GM10248 (cell line): ENCODE measurements around the gene EFNA4.

Experiments used
- CTCF ChIA-PET: fragments of 300-600 bp; sonication (Branson Sonifier 250); formaldehyde crosslinking; extraction: SDS; loops from one replicate; lab custom pipeline; 2021; ENCODE audit warnings: antibody characterized with exemption; lab: Yijun Ruan, JAX
- POLR2A ChIA-PET: fragments of 350-650 bp; sonication (Branson Sonifier 250); formaldehyde crosslinking; extraction: SDS; loops from one replicate; lab custom pipeline; 2020; ENCODE audit warnings: antibody characterized with exemption; lab: Yijun Ruan, JAX
- DNase-seq: peaks from one replicate; pipeline ENCODE4 v3.0.0; 2012; ENCODE audit errors: extremely low spot score
- CTCF ChIP-seq: IDR thresholded peaks from 2 replicates; pipeline ENCODE4 v1.5.1; 2012; ENCODE audit warnings: mild to moderate bottlenecking, low read depth; ENCODE audit errors: extremely low read depth, missing control alignments, control extremely low read depth

The EFNA4 gene

GRCh38 chr1:155017946-155018316 lies 45.6 kb upstream of the EFNA4 start:
- ChIA-PET POLR2A (interaction anchor here (0.6 kb wide), 1 partner anchor 81 kb away, joined by 3 read pairs; the partner anchor contains the start of gene PMVK), CTCF (interaction anchor here (0.6 to 13.5 kb wide), 48 partner anchors 9 to 538 kb away, joined by 3 to 175 read pairs (median 5); partner anchors contain the start of genes ADAM15, DCST1, DCST2 and FLAD1)
- peak; percentile 57 for DNase-seq

GRCh38 chr1:155018617-155019348 lies 44.8 kb upstream of the EFNA4 start:
- no peak for DNase-seq
- ChIA-PET POLR2A (interaction anchor here (0.5 kb wide), 1 partner anchor 1519 kb away, joined by 4 read pairs; no protein-coding TSS in a partner anchor), CTCF (interaction anchor here (1.0 to 13.5 kb wide), 20 partner anchors 8 to 459 kb away, joined by 3 to 175 read pairs (median 8); partner anchors contain the start of genes ADAM15, FLAD1, LENEP and PBXIP1)
- TF ChIP-seq CTCF: no peak

More at GRCh38 chr1:155017946-155018316, 45.6 kb upstream of the EFNA4 start:
- TF ChIP-seq CTCF: no peak

GRCh38 chr1:155019377-155020245 lies 43.9 kb upstream of the EFNA4 start:
- ChIA-PET CTCF (interaction anchor here (0.7 to 13.5 kb wide), 18 partner anchors 10 to 473 kb away, joined by 3 to 175 read pairs (median 4); partner anchors contain the start of genes ADAM15, LENEP and ZBTB7B), POLR2A (no interaction called here)
- no peak for DNase-seq
- TF ChIP-seq CTCF: no peak

GRCh38 chr1:155022136-155022926 lies 41.2 kb upstream of the EFNA4 start:
- no peak for DNase-seq
- CTCF ChIA-PET: interaction anchor here (1.0 to 13.5 kb wide), 9 partner anchors 9 to 70 kb away, joined by 3 to 175 read pairs (median 4); partner anchors contain the start of genes ADAM15, LENEP, PYGO2 and ZBTB7B
- POLR2A ChIA-PET: no interaction called here
- TF ChIP-seq CTCF: no peak

- ChIA-PET POLR2A (no interaction called here), CTCF (interaction anchor here (1.3 to 13.5 kb wide), 8 partner anchors 8 to 69 kb away, joined by 3 to 175 read pairs (median 5); partner anchors contain the start of genes ADAM15, LENEP and ZBTB7B)
- DNase-seq: no peak
- TF ChIP-seq CTCF: no peak
Measured at GRCh38 chr1:155022927-155023236, 40.7 kb upstream of the EFNA4 start.

GRCh38 chr1:155023627-155024026 lies 39.9 kb upstream of the EFNA4 start:
- no peak for TF ChIP-seq CTCF
- DNase-seq: no peak
- ChIA-PET CTCF (interaction anchor here (1.6 to 3.3 kb wide), 5 partner anchors 8 to 61 kb away, joined by 3 to 15 read pairs (median 5); partner anchors contain the start of gene ADAM15), POLR2A (interaction anchor here (0.6 kb wide), 1 partner anchor 533 kb away, joined by 3 read pairs; no protein-coding TSS in a partner anchor)
